Measurements from ENCODE around the gene SLC38A8.

SLC38A8 gene

GRCh38 chr16:84080813-84081212 lies 38.2 kb upstream of the SLC38A8 start:
- FAIRE-seq, result no peak

GRCh38 chr16:84080378-84080777 lies 37.8 kb upstream of the SLC38A8 start:
- FAIRE-seq, result no peak

More at GRCh38 chr16:84080813-84081212, 38.2 kb upstream of the SLC38A8 start:
- no peak for TF ChIP-seq CTCF (IDR thresholded peaks at IDR 0.05; ENCODE audit: insufficient read depth, missing control alignments)
- no peak for DNase-seq (ENCODE audit: insufficient read length, low spot score)

GRCh38 chr16:84079664-84080063 lies 37.1 kb upstream of the SLC38A8 start:
- FAIRE-seq (no peak), DNase-seq (ENCODE audit: insufficient read length, low spot score) (no peak)
- TF ChIP-seq CTCF (IDR thresholded peaks at IDR 0.05; ENCODE audit: insufficient read depth, missing control alignments), result no peak

More at GRCh38 chr16:84080378-84080777, 37.8 kb upstream of the SLC38A8 start:
- no peak for DNase-seq (ENCODE audit: insufficient read length, low spot score)
- TF ChIP-seq CTCF (IDR thresholded peaks at IDR 0.05; ENCODE audit: insufficient read depth, missing control alignments), result no peak

- no peak for TF ChIP-seq CTCF (IDR thresholded peaks at IDR 0.05; ENCODE audit: insufficient read depth, missing control alignments)
- no peak for DNase-seq (ENCODE audit: insufficient read length, low spot score)
Observed at GRCh38 chr16:84075376-84075775, 32.8 kb upstream of the SLC38A8 start.

GRCh38 chr16:84074721-84075120 lies 32.1 kb upstream of the SLC38A8 start:
- TF ChIP-seq CTCF (IDR thresholded peaks at IDR 0.05; ENCODE audit: insufficient read depth, missing control alignments), result no peak
- FAIRE-seq, result no peak
- no peak for DNase-seq (ENCODE audit: insufficient read length, low spot score)

More at GRCh38 chr16:84075376-84075775, 32.8 kb upstream of the SLC38A8 start:
- no peak for FAIRE-seq

- no peak for TF ChIP-seq CTCF (IDR thresholded peaks at IDR 0.05; ENCODE audit: insufficient read depth, missing control alignments)
- DNase-seq (ENCODE audit: insufficient read length, low spot score), result no peak
- FAIRE-seq, result no peak
Observed at GRCh38 chr16:84072014-84072413, 29.4 kb upstream of the SLC38A8 start.

- FAIRE-seq, result no peak
- no peak for TF ChIP-seq CTCF (IDR thresholded peaks at IDR 0.05; ENCODE audit: insufficient read depth, missing control alignments)
- DNase-seq (ENCODE audit: insufficient read length, low spot score), result no peak
Observed at GRCh38 chr16:84071121-84071520, 28.5 kb upstream of the SLC38A8 start.
